ENCODE measurements around the gene ETV6. TPM values are rescaled to one million over a fixed set of nuclear protein-coding genes. Genes with fewer than 3 reads are reported as not detected.

Gene ETV6
- total and polyA plus RNA-seq, 2 of the 8 experiments (the other 6 are each of a cell fraction or from before 2014, with no cell fraction given): 5.5 to 23.9 TPM

DNA sequence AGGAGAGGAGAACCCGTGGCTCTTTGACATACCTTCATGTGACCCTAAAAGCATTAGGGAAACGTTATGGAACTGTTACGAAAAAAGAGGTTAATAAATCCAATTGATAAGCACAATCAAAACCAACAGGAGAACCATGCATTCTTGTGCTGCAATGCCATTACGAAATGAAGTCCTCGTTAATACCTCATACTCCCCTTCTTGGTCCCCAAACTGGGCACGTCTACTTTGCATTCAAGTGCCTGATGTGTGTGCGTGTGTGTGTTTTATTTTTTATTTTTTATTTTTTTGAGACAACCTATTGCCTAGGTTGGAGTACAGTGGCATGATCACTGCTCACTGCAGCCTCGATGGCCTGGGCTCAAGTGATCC lies 150.0 kb downstream of the ETV6 start (continued):
- TF ChIP-seq RAD21 (IDR thresholded peaks at IDR 0.05 in 1 of 2, conservative IDR thresholded peaks at IDR 0.05 in 1 of 2; ENCODE audit: low read depth in 2 of 2, low read length in 2 of 2) (no peak), BRCA1 (IDR thresholded peaks at IDR 0.05; ENCODE audit: low read depth, low read length) (no peak), CHD1 (IDR thresholded peaks at IDR 0.05; ENCODE audit: low read depth, low read length) (no peak), SP1 (IDR thresholded peaks at IDR 0.05; ENCODE audit: low read depth, low read length) (no peak), TEAD4 (IDR thresholded peaks at IDR 0.05; ENCODE audit: low read depth, low read length) (no peak), SP4 (IDR thresholded peaks at IDR 0.05; ENCODE audit: low read length) (no peak), YY1 (IDR thresholded peaks at IDR 0.05; ENCODE audit: low read depth, low read length) (no peak)

Data from H1 (cell line).